GM18517 (cell line): ENCODE data around the gene ARL15.

Source experiments
- ATAC-seq: cut with Tn5 transposase; IDR thresholded peaks from one replicate; pipeline ENCODE4 v1.9.1; 2021; ENCODE audit warnings: mild to moderate bottlenecking, moderate library complexity; ENCODE audit not compliant: unreplicated experiment

Gene ARL15

DNA sequence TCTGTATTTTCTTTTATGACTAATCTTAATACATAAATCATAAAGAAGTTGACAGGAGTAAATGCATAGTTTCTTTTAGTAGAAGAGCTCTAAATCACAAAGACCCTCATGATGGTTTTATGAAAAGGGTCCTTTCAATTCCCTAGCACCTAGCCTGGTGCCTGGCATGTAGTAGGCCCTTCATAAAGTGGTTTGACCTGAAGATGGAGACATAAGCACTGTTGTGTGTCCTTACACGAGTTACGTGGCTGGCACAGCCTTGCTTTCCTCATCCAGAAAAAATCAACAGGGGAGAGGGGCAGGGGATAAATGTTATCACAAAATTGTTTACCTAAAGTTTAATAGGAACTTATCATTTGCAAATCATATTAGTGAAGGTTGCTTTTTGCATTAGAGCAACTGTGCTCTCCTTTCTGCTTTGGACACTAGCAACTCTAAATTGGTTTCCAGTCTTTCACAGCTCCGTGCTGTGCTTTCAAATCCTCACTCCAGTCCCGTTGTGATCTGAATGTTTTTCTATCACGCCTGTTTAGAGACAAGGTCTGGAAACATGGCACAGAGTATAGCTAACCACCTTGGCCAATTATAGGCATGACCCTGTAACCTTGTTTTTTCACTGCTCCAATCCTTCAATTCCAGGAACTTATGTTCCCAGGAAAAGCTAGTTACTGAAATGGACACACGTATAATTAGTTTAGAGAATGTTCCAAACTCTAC lies 55.7 kb downstream of the ARL15 start:
- no peak for ATAC-seq

DNA sequence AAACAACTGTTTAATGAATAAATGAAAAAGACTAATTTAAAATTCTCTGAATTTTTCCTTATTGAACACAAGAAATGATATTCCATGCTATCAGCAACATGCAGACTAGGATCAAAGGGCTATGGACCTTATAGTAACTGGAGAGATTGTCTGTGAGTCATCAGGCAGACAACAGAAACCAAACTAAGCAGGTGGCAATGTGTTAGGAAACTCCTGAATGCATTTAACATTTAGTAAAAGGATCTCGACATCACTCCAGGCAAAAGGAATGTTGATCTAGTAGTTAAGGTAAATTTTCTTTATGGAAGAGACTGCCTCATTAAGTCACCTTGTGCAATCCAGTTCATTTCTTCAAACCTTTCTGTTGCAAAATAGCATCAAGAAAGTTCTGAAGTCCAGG lies 58.4 kb downstream of the ARL15 start:
- ATAC-seq: no peak

GRCh38 chr5:54249210-54250028 lies 61.0 kb downstream of the ARL15 start:
- no peak for ATAC-seq

GRCh38 chr5:54247226-54247625 lies 63.1 kb downstream of the ARL15 start:
- no peak for ATAC-seq

DNA sequence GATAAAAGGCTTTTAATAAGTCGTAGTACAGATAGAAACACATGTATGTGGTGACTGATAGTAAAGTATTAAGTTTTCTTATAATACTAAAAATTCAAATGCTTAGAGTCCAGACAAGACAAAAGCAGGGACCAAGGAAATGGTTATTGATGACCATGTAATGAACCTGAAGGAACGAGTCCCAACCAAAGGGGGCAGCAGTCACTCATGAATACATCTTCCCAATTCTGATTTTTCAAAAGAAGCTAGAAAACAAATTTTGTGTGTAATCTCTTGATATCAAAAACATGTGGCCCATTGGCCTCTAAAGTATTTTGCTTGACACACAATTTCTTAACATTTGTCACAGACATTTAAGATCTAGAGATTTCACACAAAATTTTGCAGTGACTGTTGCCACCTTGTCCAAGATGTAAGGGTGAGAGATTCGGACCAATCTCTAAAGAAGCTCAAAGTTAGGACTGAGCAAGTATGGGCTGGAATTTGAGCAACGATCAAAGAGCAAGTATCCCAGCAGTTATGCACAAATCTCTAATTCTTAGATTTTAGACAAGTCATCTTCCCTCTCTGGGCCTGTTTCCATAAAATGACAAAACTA lies 66.8 kb downstream of the ARL15 start:
- peak; percentile 52 for ATAC-seq

DNA sequence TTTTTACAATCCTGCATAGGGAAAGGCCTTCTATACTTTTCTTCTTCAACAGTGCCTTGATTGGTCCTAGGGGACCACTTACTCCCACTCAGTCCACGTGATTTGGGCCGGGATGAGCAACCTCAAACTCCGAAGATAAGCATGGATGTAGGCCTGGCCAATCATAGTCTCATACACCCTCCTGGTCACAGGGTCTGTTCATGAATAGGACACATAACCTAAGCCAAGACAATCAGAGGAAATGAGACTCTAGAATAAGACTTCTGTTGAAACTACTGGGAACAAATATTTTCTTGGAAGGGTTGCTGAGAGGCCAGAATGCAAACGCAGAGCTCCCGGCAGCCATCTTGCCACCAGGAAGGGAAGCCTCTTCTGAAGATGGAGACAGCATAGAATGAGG lies 68.1 kb downstream of the ARL15 start:
- no peak for ATAC-seq

GRCh38 chr5:54234304-54234933 lies 76.0 kb downstream of the ARL15 start:
- no peak for ATAC-seq

DNA sequence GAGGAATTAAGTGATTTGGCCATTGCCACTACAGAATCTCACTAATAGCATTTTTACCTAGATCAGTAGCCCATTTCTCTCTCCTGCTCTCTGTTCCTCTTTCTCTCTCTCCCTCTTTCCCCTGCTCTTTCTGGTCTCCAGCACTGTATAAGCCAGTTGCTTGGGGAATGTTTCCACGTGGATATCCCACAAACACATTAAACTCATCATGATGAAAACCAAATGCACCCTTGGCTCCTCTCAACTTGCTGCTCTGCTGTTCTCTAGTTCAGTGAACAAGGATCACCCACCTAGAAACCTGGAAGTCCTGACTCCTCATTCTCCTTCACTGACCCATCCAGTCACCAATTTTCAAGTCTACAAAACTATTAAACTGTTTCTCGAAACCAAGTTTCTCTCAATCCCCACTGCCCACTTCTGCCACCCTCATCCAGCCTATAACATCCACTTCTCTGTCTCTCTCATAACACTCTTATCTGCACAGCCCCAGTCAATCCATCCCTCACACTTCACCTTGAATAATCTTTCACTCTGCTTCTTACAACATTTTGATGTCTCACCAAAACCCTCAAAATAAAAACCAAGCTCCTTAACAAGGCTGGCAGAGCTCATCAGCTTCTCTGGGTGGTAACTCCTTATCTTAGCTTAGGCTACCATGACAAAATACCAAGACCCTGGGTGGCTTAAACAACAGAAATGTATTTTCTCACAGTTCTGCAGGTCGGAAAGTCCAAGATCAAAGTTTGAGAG lies 79.3 kb downstream of the ARL15 start:
- no peak for ATAC-seq

- peak; percentile 95 for ATAC-seq
Measured at GRCh38 chr5:54229041-54229780, 81.2 kb downstream of the ARL15 start.

DNA sequence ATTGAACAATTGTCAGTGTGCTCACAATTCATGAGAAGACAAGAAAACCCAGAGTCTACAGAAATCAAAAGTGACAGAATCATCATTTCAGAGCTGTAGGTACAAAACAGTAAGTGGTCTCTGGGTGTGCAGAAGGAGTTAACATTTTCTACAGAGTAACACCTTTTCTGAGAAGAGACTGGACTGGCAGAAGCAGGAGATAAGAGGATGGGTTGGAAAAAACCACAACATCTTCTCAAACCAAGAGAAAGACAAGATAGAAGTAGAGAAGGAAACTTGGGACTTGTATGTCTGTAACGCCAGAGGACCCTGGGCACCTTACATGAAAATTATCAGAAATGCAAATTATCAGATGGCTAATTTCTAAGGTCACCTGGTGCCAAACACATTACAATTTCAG lies 82.6 kb downstream of the ARL15 start:
- no peak for ATAC-seq

DNA sequence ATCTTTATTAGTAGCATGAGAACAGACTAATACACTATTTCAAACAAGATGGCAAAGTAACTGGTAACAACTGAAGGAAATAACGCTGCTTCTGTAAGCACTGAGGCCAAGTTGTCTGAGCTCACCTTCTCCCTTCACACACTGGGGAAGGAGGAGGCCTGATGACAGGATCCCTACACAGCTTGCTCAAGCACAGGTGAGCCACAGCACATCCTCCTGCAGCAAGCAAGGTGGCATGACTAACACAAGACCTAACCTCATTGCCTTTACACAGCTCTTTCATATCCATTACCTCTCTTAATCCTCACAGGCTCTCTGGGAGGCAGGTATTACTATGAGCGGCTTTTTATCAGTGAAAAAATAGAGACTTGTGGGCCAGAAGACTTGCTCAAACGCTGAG lies 83.3 kb downstream of the ARL15 start:
- ATAC-seq: no peak

DNA sequence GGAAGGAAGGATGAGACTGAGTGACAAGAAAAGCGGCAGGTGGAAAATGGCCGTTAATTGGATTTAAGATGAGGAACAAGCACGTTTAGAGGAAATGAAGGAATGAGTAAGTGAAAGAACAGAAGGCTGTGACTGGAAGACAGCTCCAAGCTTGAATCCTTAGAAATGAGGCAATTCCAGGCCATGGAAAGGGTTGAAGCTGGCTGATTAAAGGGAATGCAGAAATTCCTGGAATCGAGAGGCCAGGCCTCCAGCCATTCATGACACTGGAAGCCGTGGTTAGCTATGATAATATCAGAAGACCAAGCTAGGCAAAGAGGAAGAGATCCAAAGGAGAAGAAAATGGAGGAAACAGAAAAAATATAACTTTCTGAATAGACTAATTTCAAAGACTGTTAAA lies 84.2 kb downstream of the ARL15 start:
- no peak for ATAC-seq

- ATAC-seq: no peak
Measured at GRCh38 chr5:54224103-54224826, 86.1 kb downstream of the ARL15 start.

- no peak for ATAC-seq
Measured at GRCh38 chr5:54222336-54222735, 88.0 kb downstream of the ARL15 start.

GRCh38 chr5:54221135-54221534 lies 89.2 kb downstream of the ARL15 start:
- no peak for ATAC-seq

DNA sequence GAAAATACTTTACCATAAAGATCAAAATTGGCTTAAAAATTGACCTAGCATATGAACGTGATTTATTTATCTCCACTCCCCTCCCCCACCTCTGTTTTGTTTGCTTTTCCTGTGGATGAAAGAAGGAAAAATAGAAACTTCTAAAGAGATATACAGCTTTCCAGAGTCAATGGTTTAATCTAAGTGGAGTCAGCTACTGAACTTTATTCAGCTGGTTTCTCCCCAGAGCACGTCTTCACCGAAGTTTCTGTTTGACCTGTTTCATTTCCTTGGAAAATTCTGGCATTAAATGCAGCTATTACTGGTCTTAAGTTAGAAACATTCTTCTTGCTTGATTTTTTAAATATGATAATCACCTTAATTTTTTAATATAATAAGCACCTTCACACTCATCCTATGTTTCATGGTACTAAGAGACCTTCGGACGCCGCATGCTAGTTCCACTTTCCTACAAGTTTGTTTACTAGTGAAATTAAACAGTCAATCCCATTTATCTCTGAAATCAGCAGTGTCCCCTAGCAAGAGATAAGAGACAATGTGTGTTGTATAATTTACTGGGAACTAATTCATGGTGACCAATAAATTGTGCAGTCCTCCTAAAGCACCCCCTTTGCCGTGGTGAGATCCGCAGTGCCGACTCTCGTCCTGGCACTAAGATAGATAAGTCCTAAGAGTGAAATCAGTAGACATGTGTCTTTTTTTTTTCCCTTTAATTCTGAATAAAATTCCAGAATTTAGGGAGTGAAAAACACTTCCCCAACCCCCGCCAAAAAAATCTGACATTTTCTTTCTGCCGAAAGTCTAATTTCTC lies 89.9 kb downstream of the ARL15 start:
- ATAC-seq: no peak

DNA sequence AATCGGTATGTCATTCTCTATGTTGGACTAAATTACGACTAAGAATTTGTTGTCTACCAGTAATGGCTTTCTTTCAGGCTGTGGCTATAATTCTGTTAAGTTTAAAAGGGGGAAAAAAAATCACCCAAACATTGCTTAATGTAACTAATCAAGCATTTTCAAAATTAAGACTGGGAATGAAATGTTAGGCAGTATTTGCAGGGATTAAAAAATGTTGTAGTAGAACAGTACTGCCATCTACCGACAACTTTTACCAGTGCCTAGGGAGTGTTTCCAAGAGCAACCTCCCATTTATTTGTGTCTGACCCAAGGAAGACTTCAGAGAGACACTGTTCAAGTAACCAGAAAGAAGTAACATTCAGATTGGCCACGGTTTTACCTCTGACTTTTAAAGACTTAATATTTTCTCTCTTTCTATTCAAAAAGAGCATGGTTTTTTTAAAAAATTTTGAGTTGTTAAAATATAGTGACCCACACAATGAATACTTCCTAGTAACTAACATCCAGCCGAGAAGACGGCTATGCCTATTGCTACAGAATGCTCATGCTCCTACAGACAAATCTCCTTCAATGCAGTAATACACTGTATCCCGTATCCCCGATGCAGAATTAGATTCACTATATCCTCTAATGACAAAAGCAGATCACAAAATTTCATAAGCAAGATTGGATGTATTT lies 92.4 kb downstream of the ARL15 start:
- no peak for ATAC-seq

DNA sequence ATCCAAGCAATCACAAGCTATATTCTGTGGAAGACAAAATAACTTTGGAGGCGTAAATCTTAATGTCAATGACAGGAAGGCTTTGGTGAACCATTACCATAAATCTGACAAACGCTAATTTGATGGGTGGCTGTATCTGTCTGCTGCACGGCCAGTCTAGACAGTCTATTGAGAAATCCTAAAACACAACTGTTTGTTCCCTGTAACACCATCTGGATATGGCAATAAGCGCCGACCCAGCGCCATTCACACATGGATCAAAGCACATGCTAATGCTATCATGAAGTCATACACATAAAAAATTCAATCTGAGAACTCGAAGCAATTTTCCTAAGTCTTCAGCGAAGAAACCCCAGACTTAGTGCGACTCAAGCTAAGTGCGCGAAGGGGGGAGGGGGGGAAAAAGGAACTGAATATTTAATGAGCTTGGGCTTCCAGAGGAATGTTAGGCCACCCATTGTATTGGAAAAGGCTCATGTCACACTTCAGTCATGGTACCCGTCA lies 95.1 kb downstream of the ARL15 start:
- no peak for ATAC-seq
